NCI-H1092 treated with DMSO at 0.1 percent for 48 hours (cell line): ENCODE data around the gene CMTM2.

Experiments used
- DNase-seq: peaks from one replicate; lab custom pipeline; 2025; lab: John Stamatoyannopoulos, UW

CMTM2 gene, protein sequence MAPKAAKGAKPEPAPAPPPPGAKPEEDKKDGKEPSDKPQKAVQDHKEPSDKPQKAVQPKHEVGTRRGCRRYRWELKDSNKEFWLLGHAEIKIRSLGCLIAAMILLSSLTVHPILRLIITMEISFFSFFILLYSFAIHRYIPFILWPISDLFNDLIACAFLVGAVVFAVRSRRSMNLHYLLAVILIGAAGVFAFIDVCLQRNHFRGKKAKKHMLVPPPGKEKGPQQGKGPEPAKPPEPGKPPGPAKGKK

GRCh38 chr16:66578651-66579531 is at the start of gene CMTM2:
Gene CMTM2 (plus strand): TSS chr16:66579463. CDS start chr16:66579608, 145 bp downstream.
- DNase-seq = peak; percentile 59

DNA sequence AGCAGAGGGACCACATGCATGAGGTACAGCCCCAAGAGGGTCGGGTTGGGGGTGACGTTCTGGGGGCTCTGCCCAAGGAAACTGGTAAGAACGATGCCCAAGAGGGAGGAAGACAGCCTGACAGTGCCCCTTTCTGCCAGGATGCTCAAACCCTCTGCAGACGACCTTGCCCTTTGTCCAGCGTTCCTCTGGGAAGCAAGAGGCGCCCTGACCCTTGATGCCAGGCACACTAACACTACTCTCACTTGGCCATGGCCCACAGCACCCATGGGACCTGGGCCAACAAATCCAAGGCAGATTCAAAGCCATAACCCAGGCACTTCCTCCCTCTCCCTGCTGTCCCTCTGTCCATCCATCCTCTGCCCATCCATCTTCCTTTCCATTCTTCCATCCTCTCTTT is 49.8 kb upstream of the CMTM2 start:
- no peak for DNase-seq

- DNase-seq = no peak
These were observed 44.9 kb upstream of the CMTM2 start for GRCh38 chr16:66534376-66534799.

DNA sequence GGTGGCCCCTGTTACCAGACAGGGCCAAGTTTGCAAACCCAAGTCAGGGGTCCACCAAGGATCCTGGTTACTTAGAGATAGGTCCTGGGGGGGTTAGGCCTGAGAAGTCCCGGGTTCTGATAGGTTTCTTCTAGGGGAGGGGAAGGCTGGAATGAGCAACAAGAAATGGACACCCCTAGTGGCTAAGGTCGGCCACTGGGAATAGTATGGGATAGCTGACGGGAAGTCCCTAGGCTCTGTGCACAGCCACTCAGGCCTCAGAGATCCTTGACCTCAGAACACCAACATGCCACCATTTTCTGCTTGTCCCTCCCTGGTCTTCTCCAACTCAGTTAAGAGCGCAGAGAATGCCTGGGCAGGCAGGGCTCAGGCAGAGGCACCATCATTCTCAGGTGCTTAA is 42.7 kb upstream of the CMTM2 start:
- DNase-seq = no peak

- no peak for DNase-seq
These were observed 42.0 kb upstream of the CMTM2 start for GRCh38 chr16:66537236-66537635.

- no peak for DNase-seq
These were observed 40.4 kb upstream of the CMTM2 start for GRCh38 chr16:66538910-66539309.

GRCh38 chr16:66539623-66540469 is 39.4 kb upstream of the CMTM2 start:
- DNase-seq = no peak

DNA sequence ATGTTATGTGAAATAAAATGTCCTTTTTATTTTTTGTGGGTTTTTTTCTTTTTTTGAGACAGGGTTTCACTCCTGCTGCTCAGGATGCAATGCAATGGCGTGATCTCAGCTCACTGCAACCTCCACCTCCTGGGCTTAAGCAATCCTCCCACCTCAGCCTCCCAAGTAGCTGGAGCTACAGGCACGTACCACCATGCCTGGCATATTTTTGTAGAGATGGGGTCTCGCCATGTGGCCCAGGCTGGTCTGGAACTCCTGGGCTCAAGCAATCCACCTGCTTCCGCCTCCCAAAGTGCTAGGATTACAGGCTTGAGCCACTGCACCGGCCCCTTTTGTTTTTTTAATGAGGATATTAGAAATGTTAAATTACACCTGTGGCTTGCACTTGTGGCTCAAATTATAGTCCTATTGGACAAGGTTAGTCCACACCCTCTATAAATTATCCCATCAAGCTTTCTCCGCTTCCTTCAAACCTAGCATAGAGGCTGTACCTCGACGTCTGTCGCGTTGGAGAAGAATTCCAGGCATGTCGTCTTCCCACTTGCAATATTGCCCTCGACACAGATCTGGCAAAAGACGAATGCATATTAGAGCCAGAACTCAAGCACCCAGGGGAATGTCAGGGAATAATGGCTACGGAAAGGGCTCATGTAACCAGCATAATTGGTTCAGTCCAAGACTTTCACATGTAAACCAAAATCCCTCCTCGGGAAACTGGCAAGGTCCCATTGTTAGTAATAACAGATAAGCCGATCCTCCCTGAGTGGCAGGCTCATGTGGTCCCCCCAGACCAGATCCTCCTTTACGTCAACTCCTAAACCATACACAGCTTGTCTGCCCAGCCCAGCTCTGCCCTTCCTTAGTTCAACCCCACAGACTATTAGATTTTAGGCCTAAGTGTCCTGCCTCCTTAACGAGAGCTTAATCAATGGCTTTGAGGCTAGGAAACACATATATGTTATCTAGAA is 37.6 kb upstream of the CMTM2 start:
- DNase-seq = no peak

DNA sequence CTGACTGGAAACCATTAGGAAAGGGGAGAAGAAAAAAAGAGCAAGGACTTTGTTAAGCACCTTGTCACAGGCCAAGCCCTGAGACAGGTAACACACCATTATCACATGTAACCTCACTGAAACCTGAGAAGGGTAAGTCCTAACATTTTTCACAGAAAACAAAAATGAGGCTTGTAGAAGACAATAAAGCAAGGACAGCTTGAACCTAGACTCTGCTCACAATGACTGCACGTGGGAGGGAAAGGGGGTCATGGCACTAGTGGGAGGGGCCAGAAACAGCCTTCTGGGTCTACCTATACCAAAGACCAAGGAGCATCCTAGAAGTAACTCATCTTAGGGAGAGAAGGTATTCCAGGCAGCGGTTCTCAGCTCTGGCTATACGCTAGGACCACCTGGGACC is 36.9 kb upstream of the CMTM2 start:
- DNase-seq = no peak

DNA sequence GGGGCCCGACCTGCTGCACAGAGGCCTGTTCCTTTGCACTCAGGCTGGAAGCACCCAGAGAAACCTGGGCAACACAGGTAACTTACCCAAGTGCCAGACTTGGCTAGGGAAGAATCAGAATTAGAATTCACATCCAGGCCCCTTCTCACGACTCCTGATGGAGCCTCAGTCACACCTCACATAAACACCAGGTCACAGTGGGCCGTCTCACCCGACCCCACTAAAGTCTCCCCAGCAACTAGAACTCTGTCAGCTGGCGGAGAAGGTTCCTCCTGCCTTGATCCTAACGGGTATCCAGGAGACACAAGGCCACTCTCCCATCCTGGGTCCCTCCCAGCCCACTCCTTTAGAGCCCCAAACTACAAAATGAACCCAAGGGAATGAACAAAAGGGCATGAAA is 35.7 kb upstream of the CMTM2 start:
- no peak for DNase-seq

- peak; percentile 48 for DNase-seq
These were observed 35.1 kb upstream of the CMTM2 start for GRCh38 chr16:66544016-66544757.

DNA sequence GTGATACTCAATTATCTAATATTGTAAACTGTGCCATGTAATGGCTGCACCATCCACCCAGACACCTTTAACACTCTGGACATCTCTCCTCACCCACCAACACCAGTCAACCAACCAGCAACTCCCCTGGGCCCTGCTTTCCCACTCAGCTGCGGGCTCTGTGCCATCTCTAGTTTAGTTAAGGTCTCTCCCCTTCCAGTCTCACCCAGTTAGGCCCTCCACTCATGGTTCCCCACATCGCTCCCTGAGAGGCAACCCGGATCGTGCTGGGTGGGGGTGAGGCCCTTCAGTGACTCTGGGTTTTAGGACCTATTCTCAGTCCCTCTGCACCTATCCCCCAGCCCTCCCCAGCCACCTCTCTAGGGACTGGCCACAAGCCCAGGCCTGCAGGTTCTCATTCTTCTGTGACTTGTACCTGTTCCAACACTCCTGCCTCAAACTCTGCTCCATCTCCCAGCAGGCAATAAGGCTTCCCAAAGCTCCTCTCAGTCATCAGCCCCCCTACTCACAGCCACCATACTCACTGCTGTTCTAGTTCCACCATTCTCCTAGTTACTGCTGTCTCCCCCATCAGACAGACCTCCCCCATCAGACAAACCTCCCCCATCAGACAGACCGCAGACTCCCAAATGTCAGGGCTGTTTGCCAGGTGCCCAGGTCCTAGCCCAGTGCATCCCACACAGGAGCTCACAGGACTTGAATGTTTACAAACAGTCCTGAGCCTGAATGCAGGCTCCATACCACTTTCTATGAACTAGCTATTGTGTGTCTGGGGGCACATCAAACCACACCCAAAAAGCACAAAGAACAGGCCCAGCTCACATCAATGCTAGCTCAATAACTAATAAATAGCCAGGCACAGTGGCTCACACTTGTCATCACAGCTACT is 31.9 kb upstream of the CMTM2 start:
- peak; percentile 68 for DNase-seq

GRCh38 chr16:66548068-66548467 is 31.2 kb upstream of the CMTM2 start:
- DNase-seq = no peak

GRCh38 chr16:66548868-66549267 is 30.4 kb upstream of the CMTM2 start:
- no peak for DNase-seq

DNA sequence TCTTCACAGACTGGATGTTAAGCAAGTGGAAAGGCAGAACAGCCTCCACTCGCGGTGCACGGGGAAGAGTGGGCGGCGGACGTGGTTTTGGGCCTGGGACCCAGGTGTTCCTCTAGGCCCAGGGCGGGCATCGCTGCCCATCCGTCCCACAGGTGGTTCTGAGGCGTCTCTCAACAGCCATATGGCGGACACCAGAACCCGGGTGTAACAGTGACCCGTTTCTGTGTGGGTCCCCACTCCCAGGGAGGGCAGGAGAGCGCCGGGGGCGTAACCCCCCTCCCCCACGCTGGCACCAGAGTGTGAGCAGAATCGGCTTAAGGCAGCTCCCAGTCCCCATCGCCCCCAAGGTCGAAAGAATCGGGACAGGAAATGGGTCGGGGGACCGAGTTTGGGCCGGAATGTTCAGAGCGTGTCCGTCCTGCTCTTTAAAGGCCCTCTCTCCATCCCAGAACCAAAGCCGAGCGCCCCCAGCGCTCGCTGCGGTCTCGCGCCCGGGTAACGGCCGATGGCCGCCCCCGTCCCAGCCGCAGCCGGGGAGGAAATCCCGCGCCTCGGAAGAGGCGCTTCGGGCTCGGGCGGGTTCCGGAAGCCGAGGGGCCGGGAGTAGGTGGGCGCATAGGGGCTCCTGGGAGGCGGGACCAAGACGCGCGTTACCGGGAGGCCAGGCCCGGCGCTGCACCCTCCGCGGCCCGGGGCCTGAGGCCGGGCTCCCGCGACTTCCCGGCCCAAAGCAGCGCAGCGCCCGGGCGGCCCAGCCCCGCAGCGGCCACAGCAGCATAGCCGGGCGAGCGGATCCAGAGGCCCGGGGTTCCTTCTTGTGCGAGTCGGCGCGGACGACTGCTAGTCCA is 29.8 kb upstream of the CMTM2 start, which contains the start of gene TK2:
Gene TK2 (minus strand): TSS at position 839 of the 848 bp plus-strand sequence. CDS start 61 bp downstream, at position 778.
- peak; percentile 73 for DNase-seq

DNA sequence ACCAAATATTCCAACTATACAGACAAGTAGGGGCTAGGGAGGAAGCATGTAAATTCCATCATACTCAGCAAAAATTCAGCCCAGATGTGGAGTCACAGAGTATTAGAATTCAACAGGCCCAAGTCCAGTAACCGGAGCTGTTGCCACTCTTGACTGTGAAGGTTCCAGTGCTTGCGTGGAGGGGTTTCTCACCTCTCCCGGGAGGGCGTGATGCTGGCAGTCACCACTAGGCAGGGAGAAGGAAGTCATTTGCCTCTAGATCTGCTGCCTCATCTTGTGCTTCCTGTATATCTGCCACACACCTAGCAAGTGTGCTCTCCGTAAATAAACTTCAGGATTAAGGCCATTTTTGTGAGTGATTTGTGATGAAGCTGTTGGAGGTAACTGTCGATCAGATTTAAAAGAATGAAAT is 27.9 kb upstream of the CMTM2 start:
- peak; percentile 21 for DNase-seq

- DNase-seq = no peak
These were observed 27.4 kb upstream of the CMTM2 start for GRCh38 chr16:66551788-66552285.
